Measurements from ENCODE around the gene MTA1.

The MTA1 gene

DNA sequence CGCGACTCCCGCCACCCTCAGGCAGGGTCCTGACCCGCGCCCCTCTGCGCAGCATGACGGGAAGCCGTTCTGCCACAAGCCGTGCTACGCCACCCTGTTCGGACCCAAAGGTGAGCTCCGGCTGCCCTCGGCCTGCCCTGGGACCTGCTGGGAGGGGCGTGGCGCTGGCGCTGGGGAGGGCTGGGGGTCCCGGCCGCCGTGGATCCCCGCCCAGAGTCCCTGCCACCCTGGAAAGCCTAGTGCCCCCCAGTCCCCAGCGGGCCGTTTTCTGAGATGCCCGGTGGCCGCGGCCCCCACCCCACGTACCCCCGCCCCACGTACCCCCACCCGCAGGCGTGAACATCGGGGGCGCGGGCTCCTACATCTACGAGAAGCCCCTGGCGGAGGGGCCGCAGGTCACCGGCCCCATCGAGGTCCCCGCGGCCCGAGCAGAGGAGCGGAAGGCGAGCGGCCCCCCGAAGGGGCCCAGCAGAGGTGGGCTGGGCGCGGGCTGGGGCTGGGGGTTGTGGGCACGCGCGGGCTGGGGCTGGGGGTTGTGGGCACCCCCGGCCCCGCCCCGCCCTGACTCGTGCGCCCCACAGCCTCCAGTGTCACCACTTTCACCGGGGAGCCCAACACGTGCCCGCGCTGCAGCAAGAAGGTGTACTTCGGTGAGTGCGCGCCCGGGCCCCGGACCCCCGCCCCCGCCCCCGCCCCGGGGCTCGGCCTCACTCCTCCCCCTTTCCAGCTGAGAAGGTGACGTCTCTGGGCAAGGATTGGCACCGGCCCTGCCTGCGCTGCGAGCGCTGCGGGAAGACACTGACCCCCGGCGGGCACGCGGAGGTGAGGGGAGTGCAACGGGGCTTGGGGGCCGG is 59.0 kb downstream of the MTA1 start:
- no peak for DNase-seq

DNA sequence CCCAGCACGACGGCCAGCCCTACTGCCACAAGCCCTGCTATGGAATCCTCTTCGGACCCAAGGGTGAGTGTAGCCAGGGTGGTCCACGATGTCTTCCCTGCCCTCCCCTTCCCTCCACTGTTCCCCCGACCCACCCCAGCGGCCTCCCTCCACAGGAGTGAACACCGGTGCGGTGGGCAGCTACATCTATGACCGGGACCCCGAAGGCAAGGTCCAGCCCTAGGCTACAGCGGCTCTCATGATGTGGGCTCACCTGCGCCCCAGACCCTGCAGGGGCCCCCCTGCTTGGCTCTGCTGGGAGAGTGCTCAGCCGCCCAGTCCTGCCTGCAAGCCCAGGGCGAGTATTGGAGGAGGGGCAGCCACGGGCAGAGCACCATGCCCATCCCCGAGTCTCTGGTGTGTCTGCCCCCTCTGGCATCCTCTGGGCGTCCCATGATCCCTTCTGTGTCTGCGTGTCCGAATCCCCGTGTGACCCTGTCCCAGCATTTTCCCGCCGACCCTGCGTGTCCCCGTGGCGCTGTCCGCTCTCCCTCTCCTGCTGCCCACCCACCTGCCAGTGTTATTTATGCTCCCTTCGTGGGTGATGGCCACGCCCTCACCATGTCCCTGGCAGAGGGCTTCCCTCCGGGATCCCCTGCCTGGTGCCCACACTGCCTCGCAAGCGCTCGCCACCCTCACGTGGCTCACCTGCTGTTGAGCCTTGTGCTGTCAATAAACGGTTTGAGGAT is 60.0 kb downstream of the MTA1 start:
- no peak for DNase-seq

DNA sequence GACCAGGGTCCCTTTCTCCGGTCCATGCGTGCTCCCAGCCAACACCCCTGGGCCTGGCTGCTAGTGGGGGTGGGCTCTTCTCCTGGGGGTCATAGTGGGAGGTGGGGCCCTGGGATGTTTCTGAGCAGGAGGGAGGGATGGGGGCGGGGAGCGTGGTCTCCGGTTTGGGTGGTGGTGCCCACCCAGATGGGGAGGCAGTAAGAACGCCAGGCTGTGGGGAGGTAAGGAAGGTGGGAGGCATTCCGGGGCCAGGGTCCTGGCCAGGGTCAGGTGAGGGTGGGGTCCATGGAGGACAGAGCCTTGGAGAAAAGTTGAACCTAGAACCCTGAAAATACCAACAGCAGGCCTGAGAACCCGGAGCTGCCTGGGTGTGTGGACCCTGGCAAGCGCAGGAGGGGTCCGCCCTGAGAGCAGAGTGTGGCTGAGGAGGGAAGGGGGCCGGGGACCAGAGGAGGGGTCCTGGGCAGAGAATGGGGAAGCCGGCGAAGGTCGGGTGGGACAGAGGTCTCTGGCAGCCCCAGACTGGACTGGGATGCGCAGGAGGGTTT is 60.6 kb downstream of the MTA1 start:
- DNase-seq: no peak

DNA sequence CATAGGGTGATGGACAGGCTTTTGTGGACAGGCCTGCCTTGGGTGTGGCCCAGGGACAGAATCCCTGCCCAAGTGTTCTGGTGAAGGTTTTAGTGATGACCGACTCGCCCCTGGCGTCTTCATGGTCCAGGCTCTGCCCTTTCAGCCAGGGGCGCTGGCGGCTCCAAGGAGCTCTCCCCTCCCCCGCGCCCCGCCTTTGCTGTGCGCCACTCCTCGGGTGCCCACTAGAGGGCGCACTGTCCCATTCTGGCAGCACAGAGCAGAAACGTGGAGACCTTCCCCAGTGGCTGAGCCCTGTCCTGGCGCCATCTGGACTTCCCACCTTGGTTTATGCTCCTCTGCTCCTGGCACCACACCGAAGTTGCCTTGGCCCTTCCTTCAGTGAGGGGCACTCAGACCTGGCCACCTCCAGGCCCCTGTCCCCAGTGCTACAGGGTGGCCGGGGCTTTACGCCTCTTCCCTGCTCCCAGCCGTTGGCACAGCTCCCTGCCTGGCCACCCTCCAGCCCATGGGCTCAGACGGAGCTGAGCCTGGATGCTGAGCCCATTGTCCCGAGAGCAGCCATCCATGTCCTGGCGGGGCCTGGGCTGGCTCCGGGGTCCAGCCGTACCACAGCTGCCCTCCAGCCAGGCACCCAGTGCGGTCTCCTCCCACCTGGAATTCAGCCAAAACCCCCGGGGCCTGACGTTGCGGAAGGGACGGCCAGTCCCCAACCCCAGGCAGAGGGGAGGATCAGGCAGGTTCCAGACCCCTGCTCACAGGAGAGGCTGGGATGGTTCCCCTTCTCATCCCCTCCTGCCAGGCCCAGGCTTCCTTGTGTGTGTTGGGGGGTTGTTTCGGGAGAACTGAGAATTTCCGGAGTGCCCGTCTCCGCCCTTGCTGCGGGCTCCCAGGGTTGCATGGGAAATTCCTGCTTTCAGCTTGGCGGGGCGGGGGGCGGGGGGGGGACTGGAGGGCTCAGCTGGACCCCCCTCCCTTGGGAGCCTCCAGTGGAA is 61.5 kb downstream of the MTA1 start:
- DNase-seq: peak; percentile 66

DNA sequence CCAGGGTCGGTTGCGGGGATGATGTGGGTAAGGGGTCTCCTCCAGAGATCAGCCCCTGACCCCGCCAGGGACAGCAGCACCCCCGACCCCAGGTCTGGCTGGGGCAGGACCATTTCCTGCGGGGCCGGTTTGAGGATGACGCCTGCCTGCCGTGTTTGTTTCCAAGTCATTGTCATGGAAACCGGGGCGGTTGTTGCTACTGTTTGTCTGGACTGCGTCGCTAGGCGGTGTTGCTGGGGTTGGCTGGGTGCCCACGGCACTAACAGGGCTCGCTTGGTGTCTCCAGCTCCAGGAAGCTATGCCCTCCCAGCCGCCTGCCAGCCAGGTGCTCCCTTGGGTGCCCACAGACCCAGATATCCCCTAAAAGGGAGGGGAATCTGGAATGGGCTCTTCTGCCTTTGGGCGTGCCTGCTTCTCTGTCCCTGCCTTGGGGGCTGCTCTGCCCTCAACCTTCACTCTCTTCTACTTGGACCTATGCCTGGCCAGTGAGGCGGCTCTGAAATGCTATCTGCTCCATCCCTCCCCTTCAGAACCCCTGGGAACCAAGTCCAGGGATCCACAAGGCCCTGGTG is 62.3 kb downstream of the MTA1 start:
- DNase-seq: peak; percentile 72

DNA sequence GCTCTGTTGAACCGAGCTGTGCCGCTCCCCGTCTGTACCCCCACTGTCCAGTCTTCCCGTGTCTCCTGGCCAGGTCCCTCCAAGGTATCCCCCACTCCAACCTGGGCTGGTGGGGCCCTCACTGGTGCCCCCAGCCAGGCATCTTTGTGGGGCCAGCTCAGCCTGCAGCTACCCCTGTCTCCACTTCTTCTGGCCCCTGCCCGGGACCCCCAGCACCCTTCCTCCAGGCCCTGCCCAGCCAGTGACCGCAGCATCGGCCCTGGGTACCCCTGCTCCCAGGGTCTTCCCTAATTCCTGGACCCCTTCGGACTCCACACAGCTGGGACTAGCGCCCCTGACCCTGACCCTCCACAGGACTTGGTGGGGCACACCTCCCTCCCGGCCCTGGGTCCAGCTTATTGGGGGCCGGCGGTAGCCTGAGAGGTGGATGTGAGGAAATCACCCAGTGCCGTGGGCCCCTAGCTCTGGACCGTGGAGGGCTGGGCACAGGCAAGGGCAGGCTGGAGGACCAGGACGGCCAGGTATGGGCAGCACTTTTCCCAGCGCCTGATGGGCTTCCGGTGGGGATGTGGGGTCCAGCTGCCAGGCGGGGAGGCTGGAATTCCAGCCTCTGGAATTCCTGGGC is 63.0 kb downstream of the MTA1 start:
- DNase-seq: no peak

DNA sequence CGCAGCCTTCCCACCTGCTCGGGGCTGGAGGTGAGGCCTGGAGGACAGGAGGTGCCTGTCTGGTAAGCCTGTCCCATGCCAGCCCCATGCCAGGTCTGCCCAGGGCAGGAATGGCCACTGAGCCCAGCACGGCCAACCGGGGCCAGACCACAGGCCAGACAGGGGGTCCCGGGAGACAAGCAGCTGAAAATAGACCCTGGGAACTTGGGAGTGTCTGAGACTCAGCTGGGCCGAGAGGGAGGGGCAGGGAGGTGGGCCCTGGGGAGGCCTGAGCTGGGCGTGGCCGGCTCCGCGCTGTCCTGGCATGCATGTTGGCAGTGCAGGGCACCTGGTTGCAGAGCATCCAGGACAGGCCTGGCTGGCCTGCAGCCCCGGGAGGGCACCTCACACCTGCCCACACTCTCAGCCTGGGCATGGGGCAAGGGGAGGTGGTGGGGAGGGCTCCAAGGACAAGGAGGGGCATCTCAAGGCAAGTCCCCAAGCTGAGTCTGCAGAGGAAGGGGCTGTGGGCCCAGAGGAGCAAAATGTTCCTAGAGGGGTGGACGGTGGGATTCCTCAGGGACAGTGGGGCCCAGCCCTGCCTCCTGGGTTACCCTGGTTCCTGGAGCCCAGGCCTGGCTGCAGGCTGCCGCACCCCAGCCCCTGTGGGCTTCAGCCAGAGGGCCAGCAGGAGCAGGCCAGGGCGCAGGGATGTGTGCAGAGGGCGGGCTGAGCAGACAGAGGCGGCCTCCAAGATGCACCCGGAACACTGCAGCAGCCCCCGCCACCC is 63.9 kb downstream of the MTA1 start:
- no peak for DNase-seq

DNA sequence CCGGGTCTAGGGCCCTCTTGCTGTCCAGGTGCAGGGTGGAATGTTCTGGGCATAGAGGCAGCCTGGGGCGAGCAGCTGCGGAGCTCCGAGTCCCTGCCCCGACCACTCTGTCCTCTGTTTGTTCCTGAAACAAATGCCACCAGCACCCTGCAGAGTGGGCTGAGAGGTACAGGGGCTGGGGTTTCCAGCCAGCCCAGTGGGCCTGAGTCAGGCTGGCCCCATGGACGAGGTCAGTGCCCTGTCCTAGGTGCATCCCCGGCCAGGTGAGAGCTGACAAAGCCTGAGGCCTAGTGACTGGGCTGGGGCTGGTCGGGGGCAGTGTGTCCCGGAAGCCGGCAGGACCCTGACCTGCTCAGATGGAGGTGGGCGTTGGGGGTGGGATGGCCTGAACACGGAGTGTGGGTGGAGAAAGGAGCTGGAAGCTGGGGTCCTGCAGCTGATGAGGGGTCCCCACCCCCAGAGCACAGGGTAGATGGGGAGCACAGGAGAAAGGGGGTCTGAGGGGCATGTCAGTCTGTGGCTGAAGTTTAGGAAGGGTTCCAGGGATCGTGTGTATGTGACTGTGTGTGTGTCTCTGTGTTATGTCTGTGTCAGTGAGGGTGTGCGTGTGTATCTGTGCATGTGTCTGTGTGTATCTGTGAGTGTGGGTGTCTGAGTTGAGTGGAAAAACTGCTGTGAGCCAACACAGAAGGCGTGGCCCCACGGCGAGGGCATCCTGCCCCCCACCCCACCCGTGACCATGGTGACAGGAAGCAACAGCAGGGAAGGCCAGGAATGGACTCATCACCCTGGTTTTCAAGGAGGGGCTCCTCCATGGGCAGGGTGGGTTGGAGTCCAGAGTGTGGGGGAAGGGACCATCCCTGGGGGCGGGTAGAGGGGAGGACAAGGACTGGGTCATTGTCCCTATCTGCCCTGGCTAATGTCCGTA is 64.7 kb downstream of the MTA1 start:
- no peak for DNase-seq

DNA sequence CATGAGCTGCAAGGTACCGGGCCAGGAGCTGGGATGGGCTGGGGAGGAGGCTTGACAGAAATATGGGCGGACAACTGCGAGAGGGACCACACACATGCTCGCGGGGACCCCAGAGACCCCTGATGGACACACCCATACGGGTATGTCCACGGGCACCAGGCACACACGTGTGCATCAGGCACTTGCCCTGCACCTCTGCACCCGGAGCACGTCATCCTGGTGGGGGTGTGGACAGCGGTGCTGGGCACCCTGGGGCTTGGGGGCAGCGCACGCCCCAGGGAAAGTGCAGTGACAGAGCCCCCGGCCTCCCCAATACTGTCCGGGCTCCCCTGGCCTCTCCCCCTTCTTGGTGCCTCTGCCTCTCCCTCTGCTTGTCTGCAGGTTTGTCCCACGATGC is 65.4 kb downstream of the MTA1 start:
- no peak for DNase-seq

DNA sequence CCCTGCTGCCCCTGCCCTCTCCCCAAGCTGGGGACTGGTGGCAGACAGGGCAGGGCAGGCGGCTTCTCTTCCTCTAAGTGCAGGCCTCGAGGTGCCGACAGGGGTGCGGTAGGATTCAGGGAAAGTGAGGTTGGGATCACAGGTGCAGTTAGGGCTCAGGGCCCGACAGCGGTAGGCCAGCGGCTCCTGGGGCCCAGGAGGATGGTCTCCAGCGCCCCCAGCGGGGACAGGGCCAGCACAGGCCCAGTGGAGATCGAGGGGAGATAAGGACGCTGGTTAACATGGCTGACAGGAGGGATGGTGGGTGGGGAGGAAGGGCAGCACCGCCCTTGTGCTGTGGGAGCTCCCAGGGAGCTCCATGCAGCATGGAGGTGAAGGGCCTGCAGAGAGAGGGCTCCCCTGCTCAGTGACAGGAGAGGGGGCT is 66.1 kb downstream of the MTA1 start:
- DNase-seq: no peak

DNA sequence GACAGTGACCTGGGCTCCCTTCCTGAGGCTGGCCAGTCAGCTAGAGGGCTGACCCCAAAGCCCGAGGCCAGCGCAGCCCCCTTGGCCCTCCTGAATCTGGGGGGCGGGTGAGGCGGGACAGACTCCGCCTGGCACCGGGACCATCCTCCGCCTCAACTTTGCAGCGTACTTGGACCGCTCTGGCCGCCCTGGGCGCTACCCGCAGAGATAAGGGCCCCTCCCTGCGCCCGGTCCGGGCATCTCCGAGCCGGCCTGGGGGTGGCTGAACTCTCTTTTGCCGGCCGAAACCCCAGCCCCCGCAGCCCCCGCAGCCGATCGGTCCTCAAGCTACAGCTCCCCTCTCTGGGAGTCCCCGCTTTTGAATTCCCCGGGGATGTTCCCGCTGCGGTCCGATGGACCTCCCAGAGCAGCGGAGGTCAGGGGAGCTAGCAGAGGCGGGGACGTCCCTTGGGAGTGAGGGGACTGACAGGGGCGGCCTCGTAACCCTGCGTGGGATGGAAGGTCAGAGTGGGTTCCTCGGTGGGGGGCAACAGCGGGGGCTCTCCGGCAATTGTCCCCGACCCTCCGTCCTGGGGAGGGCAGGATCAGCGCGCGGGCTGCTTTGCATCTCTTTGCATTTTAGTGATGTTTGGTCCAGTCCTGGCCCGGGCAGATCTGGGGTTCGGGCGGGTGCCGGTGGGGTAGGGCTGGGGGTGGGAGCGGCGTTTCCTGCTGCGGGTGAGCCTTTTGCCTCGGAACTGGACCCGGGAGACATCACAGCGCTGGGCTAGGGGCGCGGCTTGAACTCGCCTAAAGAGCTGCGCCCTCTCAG is 66.7 kb downstream of the MTA1 start, which contains the start of gene CRIP1:
CRIP1 (plus strand) TSS at position 724 of the 811 bp plus-strand sequence. CDS start 374 bp downstream, outside the sequence.
- no peak for DNase-seq

DNA sequence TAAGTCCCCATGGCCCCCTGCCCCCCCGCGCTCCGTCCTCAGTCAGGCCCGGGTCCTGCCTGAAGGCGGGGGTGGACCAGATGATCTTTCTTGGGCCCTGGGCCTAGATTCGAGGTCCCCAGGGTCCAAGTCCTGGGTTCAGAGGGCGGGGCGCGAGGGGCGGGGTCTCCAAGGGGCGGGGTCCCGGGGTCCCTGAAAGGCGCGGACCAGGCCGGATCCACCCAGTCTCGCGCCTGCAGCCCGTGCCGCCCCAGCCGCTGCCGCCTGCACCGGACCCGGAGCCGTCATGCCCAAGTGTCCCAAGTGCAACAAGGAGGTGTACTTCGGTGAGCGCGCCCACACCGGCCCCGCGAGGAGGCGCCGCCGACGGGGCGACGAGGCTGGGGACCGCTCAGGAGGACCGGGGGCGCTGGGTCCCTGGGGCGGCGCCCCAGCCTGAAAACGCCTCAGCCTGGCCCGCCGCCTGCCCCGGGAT is 67.4 kb downstream of the MTA1 start:
- DNase-seq: no peak

DNA sequence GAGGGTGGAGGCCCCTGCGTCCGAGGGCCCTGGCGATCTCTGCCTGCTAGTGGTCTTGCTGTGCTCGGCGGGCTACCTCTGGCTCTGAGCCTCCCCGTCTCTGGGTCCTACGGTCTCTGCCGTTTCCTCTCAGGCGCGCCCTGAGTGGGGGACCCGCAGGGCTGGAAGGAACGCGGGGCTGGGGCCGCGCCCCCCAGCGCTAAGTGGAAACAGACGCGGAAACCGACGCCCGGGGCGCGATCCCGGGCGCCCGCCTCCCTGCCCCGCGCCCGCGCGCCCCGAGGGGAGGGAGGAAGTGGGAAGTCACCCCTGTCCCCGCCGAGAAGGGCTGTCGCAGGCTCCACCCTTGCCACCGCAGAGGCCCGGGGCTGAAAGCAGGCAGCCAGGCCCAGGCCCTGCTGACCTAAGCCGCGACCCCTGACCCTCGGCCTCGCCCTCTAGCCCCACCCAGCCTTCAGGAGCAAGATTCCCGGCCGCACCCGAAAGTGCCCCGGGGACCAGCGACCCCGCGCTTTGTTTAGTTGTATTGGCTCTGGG is 67.9 kb downstream of the MTA1 start:
- no peak for DNase-seq

DNA sequence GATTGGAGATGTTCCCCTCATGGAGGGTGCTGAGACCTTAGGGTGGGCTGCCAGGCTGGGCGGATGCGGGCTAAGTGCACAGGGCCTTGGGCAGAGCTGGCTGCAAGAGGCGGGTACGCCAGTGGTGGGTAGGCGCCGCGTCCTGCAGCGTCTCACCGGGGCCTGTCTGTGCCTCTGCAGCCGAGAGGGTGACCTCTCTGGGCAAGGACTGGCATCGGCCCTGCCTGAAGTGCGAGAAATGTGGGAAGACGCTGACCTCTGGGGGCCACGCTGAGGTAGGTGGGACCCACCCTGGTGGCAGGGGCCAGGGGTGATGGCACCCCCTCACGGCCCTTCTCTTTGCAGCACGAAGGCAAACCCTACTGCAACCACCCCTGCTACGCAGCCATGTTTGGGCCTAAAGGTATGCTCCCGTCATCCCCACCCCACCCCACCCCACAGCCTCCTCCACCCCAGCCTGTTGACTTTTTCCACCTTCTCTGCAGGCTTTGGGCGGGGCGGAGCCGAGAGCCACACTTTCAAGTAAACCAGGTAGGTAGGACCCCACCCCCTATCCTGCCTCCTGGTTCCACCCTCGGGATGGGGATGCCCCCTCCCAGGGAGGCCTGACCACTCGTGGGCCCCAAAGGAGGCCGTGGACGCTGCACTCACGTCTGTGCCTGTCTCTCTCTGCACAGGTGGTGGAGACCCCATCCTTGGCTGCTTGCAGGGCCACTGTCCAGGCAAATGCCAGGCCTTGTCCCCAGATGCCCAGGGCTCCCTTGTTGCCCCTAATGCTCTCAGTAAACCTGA is 68.6 kb downstream of the MTA1 start:
- no peak for DNase-seq

DNA sequence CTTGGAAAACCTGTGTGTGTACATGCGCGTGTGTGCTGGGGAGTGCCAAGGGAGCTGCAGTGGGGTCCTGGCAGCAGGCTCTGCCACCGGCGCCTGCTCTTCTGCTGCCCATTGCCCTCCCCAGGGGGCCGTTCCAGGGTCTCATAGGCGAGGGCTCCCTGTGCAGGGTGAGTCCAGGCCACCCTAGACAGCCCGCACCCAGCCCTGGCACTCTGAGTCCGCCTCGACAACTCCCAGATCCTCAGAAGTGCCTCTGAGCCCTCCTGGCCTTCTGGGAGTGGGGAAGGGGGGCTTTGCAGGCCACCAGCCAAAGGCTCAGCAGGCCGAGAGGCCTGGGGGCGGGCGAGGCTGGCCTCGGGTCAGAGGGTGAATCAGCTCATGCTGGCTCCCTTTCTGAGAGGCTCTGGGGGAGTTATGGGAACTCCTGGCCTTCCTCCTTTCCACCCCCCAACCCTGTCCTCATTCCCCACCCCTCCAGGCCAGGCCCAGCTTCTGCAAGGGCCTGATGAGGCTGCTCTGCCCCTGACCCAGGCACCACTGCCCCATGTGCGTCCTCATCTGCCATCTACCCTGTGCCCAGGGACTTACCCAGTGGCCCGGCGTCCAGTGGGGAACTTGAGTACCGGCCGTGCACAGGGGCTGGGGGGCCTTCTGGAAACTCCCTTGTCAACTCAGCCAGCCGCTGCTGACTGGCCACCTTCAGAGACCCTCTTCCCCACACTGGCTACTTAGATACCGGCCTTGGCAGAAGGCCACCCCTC is 69.3 kb downstream of the MTA1 start:
- DNase-seq: no peak

DNA sequence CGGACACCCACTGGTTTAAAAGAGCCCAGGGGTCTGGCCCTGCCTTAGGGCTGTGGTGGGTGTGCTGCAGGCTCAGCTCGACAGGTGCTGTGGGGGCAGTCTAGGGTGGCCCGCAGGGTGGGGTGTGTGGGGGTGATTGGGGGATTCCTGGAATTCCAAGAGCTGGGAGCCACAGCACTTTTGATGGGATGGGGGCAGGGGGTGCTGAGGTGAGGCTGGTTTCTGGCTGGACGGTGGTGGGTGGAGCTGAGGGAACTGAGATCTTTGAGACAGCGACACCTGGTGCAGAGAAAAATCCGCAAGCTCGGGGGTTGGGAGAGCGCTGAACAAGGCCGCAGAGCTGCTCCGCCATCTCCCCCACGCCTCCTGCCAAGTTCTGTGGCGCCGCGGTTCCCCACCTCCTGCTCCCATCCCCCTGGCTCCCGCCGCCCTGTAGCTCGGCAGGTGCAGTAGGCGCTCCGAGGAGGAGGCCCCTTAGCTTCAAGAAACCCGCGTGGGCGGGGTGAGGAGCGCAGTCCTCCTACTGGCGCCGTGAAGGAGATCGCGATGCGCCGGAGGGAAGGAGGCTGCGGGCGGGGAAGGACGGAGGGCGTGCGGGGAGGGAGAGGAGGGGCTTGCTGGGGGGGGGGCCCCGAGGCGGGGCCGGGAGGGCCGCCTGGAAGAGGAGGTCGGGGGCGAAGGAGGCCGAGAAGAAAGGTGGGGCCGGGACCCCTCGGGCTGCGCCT is 70.1 kb downstream of the MTA1 start:
- peak; percentile 92 for DNase-seq

Data from KG1 (cell line).